ENCODE measurements around the gene DPYD.

Gene DPYD

GRCh38 chr1:97906567-97907241 lies 14.1 kb downstream of the DPYD start:
- DNase-seq = no peak

DNA sequence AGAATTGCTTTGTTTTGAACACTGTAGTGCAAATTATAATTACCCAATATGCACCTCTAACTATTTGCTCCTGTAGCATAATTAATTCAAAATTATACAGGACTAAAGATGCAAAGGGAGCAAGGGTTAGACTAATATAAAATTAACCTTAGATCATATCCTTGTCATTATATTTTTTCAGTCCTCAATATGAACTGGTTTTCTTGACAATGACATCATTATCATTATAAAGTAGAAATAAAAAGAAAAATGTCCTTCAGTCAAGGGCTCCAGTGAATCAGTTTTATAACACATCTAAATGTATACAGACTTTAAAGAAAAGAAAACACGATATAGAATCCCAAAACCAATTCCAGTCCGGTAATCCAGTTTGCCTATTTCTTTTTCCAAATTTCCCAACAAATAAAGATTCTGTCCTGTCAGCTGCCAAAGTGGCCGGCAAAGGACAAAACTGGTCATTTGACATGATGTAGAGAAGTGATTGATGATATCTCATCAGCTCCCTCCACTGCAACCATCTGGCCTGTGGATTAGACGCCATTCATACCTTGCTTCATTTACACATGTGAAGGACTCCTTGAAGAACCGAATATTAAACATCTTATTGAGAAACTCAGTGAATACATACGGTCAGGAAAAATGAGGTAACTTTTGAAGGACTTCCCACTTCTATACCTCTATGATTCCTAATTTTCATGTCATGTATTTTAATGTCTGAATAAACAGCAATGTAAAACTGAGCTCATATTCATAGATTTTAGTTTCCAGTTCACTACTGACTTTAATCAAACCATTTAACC lies 15.5 kb downstream of the DPYD start:
- no peak for DNase-seq

- DNase-seq = no peak
Measured at GRCh38 chr1:97904534-97904933, 16.3 kb downstream of the DPYD start.

DNA sequence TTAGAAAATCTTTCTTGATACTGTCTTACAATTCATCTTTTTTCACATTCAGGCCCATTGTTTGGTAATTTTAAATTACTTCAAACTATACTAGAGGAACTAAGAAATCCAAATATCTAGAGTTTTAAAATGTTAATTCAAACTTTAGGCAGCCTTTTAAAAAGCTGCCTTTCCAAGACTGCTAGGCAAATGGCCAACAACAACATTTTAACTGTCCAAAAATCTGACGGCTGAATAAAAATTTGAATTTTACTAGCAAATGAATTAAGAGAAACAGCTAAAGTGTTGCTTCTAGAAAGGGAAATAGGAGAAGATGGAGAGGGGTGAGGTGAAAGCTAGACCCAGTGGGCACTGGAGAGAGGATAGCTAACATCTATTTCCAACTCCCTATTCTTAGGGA lies 17.2 kb downstream of the DPYD start:
- DNase-seq = no peak

DNA sequence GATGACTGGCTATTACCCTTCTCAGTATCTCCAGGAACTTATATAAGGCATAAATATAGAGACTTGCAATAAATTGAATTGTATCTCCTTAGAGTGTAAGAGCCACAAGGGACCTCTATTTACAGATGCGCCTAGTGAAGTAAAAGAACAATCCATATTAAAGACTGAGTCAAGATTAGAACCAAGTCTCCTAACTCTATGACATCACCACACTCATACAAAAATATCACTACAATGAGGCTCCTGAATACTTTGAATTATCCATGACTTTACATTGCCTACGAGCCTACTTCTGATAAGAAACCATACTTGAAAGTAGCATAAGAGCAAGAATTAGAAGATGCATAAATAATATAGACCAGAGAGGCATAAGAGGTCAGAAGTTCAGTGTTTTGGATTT lies 18.8 kb downstream of the DPYD start:
- no peak for DNase-seq

GRCh38 chr1:97901017-97901658 lies 19.7 kb downstream of the DPYD start:
- no peak for DNase-seq

DNA sequence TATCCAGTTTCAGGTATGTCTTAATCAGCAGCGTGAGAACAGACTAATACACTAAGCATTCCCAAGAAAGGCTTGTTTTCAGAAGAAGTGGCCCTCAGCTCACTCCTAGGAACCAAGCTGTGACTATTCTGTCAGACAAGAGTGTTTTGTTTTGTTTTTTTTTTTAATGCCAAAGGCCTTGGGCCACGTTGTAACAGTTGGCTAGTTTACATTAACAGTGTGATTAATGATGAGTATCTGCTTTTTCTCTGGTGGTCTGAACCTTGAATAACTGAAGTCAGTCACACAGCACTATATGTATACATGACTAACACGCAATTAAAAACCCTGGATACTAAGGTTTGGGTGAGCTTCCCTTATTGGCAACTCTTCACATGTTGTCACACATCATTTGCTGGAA lies 21.9 kb downstream of the DPYD start:
- DNase-seq = no peak

GRCh38 chr1:97895278-97895677 lies 25.6 kb downstream of the DPYD start:
- no peak for DNase-seq

GRCh38 chr1:97893844-97894243 lies 27.0 kb downstream of the DPYD start:
- DNase-seq = no peak

GRCh38 chr1:97886199-97886598 lies 34.6 kb downstream of the DPYD start:
- no peak for DNase-seq

DNA sequence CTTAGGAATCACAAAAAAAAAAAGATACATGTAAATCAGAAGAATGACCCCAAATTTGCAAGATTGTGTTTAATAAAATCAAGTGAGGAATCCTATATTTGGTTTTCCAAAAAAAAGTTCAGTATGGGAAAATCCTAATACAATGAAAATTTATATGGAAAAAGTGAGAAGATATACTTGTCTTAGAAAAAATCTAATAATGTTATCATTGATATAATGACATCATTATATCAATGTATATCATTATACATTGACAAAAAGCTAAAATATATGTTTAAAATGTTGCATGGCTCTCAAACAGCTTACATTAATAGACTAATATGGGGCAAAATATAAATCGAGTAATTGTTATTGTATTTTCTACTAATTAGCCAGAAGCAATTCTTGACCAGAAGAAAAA lies 37.0 kb downstream of the DPYD start:
- DNase-seq = no peak

DNA sequence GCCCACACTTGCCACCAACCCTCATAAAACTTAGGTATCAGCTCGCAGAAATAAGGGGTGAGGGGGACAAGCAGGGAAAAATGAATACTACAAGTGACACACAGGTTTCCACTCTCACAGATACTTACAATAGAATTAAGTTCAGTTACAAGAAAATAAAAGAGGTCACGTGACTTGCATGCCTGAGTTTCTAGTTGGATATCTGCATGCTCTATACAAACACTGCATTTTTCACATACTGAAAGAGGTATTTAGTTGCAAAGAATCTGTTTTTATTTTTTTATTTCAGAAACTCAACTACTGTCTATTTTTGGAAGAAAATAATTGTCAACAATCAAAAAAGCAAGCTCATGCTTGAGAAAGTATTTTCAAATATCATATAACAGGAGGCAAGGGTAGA lies 43.5 kb downstream of the DPYD start:
- DNase-seq = no peak

GRCh38 chr1:97875996-97876395 lies 44.8 kb downstream of the DPYD start:
- no peak for DNase-seq

DNA sequence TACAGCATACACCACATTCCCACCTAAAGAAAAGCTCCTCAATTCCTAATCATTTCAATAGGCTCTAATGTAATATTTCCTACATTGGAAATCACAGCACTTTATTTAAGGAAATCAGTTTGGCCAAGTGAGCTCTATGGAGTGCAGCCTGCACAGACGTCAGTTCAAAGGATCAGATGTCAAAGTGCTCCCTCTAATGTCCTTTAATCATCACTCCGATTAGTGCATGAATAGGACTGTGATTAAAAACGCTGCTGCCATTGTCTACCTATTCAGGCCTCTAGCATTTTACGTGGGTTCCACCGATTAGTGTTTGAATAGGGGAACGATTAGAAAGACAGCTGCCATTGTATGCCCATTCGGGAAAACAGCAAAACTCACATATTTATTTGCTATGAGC lies 50.2 kb downstream of the DPYD start:
- no peak for DNase-seq

DNA sequence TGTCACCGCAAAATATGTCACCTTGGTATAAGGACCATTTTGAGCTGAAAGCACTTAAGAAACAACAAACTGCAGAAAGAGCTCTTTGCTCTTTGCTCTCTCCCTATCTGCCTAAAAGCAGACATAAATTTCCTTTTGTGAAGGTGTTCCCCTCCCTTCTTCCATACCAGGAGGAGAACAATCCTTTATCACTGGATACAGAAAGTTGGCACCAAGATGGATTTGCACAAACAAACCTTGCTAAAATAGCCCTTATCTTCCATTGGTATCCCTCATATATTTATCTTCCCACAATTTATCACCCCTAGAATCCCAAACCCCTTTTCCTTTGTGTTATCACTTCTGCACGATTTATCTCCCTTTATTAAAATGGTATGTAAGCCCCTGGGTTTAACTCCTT lies 51.4 kb downstream of the DPYD start:
- DNase-seq = no peak

GRCh38 chr1:97867127-97867526 lies 53.7 kb downstream of the DPYD start:
- DNase-seq = no peak

- no peak for DNase-seq
Measured at GRCh38 chr1:97864615-97865014, 56.2 kb downstream of the DPYD start.

GRCh38 chr1:97853221-97853620 lies 67.6 kb downstream of the DPYD start:
- no peak for DNase-seq

- no peak for DNase-seq
Measured at GRCh38 chr1:97849345-97850340, 71.2 kb downstream of the DPYD start.

DNA sequence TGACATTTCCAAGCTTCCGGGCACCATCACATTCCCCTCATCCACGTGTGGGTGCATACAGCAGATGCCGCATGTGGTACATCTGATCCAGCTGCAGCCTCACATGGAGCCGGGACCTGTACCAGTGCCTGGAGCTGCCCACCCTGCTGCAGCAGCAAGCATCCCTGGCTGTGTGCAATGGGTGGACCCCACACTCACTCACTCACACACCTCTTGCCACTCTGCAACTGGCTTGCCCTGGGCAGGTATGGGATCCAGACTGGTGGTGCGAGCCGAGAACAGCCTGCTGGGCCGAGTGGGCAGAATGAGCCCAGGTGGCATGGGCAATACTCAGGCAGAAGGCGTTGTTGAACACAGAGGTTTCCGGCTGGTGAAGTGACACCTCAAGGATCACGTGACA lies 75.0 kb downstream of the DPYD start:
- no peak for DNase-seq

DNA sequence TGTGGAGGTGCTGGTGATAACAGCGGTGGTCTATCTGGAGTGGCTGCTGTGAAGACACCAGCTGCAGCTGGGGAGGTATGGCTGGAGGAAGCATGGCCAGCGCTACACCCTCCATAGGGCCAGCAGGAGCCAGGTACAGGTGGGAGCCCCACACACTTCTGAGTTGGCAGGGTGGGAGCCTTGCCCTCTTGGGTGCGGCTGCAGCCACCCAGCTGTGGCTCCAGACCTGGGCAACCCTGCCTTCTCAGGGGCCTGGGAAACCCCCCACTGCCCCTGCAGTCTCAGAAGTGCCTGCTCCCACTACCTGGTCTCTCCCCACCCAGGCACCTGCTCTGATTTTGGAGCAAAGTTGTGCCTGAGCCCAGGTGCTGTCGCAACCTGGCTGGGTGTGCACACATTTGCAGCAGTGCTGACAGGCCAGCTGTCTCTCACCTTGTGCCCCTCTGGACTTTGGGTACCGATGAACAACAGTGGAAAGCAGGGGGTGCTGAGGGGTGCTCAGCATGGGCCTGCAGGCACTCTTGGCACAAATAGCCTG lies 76.2 kb downstream of the DPYD start:
- DNase-seq = no peak

GRCh38 chr1:97841338-97841737 lies 79.5 kb downstream of the DPYD start:
- no peak for DNase-seq

DNA sequence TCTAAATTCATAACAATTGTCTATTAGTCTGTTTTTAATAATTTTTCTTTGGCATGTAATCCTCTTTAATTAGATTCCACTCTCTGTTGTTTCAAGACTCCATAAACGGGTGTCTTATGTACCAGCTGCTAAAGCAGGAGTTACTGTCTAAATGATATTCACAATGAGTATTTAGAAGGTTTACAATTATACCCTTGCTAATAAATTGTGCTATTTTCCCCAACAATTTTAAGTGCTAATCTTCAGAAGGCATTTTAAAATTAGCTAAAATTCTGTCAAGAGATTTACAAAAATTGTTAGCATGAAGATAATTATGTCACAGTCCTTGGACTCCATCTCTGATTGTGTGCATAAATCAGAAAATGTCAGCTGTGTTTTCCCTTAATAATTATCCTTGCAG lies 83.7 kb downstream of the DPYD start:
- no peak for DNase-seq

All from CD4-positive, alpha-beta T cell treated with Interleukin-12 subunit alpha and Interleukin-12 subunit beta, for 1 hour (primary cell).